RCC 7860 (cell line): Measurements from ENCODE around the gene IGF2BP2.
"Not testable (repeated sequence)": the region's sequence is repeated elsewhere in the genome, so short reads cannot be mapped to it uniquely, and the experiment has no call there.

ENCODE experiments used
- DNase-seq: peaks from one replicate; pipeline ENCODE4 v3.0.0-alpha.2; 2015; ENCODE audit warnings: low spot score
- FAIRE-seq: peaks from 2 replicates; lab custom pipeline; 2012; peaks lifted over from hg19 to GRCh38; lab: Jason Lieb, UNC

IGF2BP2 gene

DNA sequence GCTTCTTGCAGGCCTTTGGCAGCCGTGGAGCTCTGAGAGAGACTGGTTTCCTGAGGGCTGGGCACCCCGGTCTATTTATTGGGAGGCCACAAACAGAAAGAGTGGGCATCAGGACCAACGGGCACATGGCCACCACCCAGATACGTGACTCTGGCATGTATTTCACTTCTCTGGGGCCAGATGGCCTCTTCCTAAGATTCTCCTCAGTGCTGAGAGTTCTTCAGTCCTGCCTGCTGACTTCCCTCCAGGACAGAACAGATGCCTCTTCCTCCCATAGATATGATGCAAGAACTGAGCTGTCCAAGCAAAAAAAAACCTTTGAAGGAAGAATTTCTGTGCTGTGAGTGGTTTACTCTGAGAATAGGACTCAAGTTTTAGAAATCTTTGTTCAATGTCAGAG, 107.7 kb downstream of the IGF2BP2 start:
- no peak for DNase-seq

DNA sequence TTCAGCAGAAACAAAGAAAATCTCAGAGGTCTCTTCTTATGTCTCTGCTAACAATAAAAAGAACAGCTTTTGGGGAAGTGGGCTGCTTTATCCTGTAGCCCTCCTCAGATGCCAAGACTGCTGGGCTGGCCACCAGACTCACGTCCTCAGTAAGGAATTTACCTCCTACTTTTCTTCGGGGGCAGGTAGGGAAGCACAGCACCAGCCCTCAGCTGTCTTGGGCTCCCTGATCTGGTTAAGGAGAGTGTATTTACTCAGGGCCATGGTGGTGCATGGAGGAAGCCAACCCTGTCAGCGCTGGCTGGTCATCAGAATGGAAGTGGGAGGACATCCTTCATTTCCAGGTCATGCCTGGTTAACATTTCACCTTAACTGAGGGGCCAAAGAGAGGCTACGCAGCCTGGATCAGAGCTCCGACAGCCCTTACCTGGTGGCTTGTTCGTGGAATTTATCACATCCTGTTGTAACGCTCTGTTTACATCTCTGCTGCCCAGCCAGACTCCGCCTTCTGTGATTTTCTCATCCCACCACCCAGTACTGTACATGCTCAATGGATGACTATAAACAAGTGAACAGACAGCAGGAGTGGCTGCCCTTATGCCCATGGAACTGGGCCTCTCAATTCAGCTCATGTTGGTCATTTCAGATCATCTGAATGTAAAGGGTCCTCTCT, 108.3 kb downstream of the IGF2BP2 start:
- DNase-seq (no peak), FAIRE-seq (no peak)

More for the DNA sequence above, 107.7 kb downstream of the IGF2BP2 start:
- FAIRE-seq = no peak

DNA sequence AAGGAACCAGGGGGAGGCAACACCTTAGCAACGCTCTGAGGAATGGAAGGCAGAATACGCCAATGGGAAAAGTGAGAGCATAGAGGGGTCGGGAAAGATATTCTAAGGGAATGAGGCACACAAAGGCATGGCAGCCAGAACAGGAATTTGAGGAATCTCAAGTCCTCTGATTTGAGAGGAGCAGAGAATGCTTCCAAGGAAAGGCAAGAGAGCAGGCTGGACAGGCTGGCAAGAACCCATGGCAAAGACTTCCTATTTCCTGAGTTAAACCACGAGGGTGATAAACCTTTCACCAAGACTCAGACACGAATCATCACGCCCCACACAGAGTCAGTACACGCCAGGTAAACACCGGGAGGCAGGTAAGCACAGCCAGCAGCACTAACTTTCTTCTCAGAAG, 109.8 kb downstream of the IGF2BP2 start:
- DNase-seq = peak; percentile 38
- no peak for FAIRE-seq

DNA sequence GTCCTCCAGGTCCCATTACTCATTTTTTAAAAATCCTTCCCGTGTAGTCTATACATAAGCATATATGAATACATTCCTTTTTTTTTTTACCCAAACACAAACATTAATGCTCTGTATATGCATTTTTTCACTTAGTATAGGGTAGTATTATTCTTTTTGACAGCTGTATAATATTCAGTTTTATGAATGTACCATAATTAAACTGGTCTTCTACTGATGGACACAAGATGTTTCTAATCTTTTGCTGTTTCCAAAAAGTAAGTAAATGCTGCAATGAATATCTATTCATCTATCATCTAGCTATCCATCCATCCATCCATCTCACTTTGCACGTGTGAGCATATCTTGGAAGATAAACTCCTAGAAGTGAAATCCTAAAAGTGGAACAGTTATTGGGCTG, 110.8 kb downstream of the IGF2BP2 start:
- DNase-seq (no peak), FAIRE-seq (no peak)

DNA sequence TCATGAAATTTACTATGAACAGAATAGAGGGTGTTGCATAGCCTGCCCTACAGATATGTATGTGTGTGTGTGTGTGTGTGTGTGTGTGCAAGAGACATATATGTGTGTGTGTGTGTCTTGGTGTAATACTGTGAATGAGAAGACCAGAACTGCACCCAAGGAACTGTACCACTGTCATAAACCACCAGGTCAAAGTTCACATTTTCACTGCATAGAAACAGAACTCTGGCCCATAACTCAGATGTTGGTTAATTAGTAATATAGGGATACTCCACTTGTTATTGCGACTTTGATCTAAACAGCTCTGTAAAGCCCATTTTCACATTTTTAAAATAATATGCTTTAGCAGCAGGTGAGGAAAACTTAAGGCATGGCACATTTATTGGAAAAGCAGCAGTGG, 111.8 kb downstream of the IGF2BP2 start:
- FAIRE-seq (no peak), DNase-seq (no peak)

DNA sequence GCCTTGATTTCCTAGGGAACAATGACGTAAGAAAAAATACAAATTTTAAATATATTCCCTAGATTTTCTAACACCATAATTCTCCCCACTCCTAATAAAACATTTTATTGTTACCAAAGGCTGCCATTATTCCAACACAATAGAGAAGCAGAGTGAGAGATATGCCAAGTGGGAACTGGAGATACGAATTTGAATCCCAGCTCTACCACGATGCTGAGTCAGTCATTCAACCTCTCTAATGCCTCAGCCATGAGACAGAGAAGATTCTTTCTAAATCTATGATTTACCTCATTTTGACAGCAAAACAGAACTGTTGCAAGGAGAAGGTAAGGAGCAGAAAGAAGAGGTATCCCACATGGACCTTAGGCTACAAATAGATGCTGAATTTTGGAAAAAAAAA, 112.5 kb downstream of the IGF2BP2 start:
- peak; percentile 31 for DNase-seq
- FAIRE-seq = peak; percentile 32

DNA sequence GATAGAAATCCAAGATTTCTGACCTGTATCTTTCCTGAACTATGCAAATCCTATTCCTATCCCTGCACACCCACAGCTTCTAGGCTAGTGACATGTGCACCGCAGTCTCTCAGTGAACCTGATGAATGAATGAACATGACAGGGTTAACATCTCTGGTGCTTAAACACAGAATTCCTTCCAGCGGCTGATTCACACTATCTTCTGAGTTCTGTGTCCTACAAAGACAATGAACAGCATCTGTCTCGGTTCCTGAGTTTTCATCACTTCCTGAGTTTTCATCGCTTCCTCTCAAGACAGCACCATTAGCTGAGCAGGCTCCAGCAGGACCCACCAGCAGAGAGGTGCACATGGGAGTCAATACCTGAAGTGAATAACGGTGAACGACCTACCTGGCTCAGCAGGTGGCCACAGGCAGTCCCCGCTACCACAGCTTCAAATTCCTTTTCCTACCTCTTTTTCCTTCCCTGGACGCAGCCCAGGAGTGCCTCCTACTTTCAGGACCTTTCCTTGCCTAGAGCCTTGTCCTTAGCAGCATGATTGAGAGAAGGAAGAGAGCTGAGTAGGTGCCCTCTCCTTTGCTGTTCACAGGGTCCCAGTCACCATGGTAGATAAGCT, 113.5 kb downstream of the IGF2BP2 start:
- FAIRE-seq = no peak
- no peak for DNase-seq

DNA sequence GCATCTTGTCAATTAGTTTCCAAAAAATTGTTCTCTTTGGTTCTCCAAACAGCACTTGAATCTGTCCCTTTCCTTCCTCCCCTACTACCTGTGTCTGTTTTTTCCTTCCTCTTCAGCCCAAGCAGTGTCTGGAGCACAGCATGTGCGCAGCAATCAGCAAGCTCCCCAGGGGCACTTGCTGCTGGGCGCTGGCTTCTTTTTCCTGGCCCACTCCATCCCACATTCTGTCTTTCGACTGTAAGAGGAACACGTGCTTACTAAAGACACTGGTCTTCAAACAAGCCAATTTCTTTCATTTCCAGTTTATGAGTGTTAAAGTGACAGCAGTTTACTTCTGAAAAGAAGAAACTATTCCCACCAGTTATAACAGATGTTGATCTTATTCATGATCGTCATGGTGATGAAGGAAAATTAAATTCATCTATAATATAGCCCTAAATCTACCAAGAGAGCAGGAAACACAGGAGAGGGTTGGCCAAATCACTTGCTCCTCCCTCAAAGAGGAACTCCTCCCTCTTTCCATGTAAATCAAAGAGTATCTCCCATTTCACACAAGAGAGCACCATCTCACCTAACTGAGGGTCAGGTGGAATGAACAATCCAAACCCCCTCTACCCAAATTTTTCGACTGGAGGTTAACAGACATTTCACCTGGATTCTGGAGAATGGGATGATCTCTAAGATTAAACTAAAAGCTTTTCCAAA, 115.4 kb downstream of the IGF2BP2 start:
- DNase-seq (no peak), FAIRE-seq (no peak)

DNA sequence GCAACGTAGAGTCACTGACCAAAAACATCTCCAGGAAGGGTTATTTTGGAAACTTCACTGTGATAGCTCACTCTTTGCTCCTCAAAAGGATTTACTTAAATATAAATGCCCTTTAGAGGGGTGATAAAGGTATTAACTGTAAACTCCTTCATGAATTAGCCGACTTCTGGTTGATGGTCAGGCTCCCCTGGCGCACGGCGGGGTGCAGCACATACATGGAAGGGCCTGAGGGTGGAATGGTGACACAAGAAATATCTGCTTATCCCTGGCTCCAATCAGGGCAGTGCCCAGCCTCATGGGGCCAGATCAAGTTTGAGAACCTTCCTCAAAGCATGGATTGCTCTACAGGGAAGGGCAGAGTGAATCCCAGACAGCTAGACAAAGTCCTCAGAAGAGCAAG, 116.5 kb downstream of the IGF2BP2 start:
- FAIRE-seq (no peak), DNase-seq (no peak)

DNA sequence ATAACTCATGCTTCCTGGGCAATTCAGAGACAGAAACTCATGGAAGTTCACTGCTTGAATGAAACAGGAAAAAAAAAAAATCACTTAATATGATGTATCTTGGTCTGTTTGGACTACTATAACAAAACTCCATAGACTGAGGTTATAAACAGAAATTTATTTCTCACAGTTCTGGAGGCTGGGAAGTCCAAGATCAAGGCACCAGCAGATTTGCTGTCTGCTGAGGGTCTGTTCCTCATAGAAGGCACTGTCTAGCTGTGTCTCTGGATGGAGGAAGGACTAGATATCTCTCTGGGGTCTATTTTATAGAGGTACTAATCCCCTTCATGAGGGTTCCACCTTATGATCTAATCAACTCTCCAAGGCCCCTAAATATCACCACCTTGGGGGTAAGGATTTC, 119.3 kb downstream of the IGF2BP2 start:
- FAIRE-seq = no peak
- no peak for DNase-seq

DNA sequence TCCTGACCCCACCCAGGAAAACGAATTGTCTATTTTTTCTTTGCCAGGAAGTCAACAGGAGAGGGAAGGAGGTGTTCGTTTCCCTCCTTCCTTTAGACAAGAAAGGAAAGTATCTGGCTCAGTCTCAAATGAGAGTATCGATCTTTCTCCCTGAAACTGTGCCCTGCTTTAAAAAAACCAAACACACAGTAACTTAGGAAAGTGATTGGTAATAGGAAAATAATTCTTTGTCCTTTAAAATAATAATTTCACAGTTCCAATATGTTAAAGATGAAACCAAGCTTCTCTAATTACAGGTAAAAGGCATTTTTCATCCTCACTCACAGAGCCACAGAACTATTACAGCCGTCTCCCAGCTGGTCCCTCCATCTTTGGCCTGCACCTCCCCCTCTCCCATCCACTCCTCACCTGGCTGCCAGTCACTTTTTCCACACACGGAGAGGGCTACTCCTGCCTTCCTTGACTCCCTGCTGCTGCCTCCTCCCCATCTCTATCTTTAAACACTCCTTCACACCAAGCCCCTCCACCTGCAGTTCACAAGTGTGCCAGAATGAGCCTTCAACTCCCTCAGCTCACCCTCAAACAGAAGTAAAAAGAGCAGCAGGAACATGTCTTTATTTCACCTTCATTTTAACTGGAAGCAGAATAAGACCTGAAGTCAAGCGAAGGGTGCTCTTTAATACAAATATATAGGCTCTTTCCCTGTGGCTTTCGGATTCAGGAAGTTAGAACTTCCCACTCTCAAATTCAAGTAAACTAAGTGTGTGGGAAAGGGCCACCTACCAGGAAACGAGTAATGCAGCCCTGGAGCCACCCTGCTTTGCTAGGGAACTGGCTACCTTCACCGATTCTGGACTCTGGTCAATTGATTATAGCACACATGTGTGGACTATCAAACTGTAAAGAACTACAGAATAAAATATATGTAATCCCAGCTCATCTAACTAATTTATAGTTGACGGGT, 122.3 kb downstream of the IGF2BP2 start:
- FAIRE-seq = no peak
- no peak for DNase-seq

DNA sequence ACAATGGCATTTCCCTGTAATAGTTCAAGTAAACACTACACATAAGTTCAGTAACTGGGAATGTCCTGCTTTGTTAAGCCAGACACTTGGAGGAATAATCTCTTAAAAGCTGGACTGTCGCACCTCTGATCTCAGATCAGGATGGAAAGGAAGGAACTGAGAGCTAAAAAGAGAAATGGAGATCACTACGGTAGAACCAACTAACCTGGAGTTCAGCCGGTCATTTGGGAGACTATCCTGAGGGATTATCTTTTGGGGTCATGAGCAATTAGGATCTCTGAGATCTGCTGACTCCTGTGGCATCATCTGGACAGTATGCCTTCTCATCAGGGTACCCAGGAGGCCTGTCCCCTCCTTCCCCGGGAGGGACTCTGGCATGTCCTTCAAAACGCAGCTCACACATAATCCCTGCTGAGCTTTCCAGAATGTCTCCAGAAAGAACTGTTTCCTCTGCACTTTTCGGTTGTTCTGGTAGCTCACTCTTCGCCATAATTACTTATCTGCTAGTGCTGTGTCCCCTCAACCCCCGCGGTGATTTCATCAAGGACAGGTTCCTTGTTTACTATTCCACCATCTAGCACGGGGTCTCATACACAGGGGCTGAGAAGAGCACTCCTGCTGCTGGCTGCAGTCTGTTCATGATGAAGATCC, 123.1 kb downstream of the IGF2BP2 start:
- FAIRE-seq = no peak
- DNase-seq = no peak

DNA sequence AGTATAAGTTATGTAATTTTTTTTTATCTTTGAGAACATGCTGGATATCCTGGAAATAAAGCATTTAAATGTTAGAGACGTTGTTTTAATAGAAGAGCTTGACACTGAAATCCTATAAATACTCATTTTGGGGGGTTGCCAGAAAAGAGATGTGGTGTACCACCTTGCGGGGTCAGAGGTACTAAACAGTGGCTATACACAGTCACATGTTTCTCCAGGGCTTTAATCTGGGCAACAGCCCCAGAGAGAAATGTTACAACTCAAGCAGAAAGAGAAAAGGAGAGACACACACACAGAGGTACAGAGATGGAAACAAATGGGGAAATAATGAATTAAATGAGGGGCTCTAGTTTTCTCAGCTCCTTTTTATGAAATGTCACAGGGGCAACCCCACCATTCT, 124.9 kb downstream of the IGF2BP2 start:
- FAIRE-seq (no peak), DNase-seq (no peak)

DNA sequence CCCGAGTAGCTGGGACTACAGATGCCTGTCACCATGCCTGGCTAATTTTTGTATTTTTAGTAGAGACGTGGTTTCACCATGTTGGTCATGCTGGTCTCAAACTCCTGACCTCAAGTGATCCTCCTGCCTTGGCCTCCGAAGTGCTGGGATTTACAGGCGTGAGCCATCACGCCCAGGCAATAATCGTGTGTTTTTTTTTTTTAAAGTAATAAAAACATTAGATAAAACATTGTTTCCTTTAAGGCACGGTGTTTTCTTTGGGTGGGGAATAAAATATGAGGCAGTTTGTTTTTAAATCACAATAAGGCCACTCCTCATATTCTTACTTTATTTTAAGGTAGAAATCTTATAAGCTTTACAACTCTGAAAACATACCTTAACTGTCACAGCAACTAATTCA, 127.6 kb downstream of the IGF2BP2 start:
- not testable (repeated sequence) for FAIRE-seq, DNase-seq

DNA sequence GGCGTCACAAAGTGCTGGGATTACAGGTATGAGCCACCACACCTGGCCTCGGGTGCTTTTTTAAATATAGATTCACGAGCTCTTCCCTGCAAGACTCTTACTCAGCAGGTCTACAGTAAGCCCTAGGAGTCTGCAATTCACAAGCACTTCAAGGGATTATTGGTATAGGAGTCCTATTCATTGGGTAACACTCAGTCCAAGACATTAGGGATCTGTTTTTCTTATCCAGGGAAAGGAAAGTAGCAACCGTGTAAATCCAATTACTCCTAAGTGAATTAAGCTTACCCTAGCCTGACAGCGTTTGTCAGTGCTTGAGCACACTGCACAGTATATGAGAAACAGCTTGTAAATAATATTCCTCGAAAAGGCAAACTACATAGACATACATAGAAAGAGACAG, 128.8 kb downstream of the IGF2BP2 start:
- FAIRE-seq (no peak), DNase-seq (no peak)

DNA sequence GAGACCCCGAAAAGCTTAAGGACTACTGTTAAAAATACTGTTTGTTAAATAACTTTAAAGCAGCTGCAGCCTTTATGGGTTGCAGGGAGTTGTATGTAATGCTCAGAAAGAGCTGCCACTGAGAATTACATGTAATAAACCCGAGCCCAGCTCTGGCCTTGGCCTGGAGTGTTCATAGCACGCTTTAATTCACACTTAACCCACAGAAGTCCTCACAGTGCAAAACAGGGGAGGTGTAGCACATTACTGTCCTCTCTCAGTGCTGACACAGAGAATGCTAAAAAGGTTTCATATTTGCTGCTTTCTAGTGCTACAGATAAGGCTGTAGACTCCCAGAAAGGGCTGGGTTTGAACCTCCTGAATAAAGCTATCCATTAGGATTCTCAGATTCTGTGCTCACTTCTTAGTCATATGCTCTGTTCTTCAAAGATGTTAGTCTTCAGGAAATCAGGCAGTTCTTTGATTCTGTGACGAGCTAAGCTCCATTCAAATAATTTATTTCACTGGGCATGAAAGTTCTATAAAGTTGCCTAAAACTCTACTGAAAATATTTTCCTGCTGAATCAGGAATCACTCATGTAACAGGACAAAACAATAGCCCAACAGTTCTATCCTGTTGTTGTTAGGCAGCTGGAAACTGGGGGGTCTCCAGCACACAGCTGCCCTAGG, 130.7 kb downstream of the IGF2BP2 start:
- DNase-seq = no peak
- FAIRE-seq = no peak

DNA sequence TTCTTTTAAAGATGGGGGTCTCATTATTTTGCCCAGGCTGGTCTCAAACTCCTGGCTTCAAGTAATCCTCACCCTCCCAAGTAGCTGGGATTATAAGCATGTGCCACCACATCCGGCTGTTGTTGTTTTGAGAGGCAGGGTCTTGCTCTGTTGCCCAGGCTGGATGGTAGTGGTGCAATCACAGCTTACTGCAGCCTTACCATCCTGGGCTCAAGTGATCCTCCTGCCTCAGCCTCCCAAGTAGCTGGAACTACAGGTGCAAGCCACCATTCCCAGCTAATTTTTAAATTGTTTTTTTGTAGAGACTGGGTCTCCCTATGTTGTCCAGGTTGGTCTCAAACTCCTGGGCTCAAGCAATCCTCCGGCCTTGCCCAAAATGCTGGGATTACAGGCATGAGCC, 133.2 kb downstream of the IGF2BP2 start:
- DNase-seq (no peak), FAIRE-seq (no peak)

DNA sequence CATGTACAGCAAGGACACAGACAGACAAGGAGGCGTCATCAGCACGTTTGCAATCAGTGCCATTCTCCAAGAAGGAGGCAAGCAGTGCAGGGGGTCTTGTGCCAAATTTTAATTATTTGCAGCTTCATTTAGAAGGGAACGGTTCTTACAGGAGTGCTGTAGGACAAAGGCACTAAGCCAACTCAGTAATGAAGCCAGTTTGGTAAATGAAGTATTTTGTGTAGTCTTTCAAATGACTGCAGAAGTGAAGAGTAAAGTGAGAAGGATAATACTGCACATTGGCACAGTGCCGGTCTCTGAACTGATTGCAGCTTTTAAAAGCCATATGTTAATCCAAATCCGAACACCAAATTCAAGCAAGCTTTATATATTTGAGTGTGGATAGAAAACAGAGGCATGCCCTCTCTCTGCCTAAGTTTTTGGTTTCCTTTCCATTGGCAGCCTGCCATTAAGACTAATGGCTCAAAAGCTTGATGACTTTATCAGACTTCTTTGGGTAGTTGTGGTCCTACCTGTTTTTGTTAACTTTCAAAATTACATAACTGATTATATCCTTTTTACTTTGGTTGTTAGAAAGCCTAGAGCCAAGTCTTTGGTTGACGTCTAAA, 137.5 kb downstream of the IGF2BP2 start:
- FAIRE-seq (no peak), DNase-seq (no peak)

DNA sequence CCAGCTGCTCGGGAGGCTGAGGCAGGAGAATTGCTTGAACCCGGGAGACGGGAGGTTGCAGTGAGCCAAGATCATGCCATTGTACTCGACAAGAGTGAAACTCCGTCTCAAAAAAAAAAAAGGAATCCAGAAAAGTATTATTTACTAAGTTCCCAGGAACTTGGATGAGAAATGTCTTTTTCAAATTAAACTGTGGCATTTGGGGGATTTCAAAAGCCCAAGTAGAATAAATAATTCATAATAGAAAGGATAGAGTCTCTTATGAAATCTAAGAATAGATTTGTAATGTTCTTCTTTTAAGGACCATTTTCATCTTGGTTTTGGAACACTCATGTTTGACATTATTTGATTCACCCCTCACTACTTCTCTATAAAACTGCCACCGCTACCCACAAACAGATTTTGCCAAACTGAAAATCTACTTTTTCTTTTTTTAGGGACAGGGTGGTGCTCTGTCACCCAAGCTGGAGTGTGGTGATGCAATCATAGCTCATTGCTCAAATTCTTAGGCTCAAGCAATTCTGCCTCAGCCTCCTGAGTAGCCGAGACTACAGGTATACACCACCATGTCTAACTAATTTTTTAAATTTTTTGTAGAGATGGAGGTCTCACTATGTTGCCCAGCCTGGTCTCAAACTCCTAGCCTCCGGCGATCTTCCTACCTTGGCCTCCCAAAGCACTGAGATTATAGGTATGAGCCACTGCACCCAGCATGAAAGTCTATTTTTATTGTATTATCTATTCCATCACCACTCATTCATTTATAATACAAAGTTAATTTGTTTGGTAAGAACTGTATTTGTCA, 139.4 kb downstream of the IGF2BP2 start:
- DNase-seq (no peak), FAIRE-seq (no peak)
